ENCODE results near the gene PNLDC1. TPM values are rescaled to one million over a fixed set of nuclear protein-coding genes. Genes with fewer than 3 reads are reported as not detected.
A peak's percentile ranks its signal among the peaks of the same experiment; 100 is the strongest.

Gene PNLDC1
- total and polyA plus RNA-seq, 11 donors, result 0.04 to 0.67 (median 0.20) TPM; not detected in 6

DNA sequence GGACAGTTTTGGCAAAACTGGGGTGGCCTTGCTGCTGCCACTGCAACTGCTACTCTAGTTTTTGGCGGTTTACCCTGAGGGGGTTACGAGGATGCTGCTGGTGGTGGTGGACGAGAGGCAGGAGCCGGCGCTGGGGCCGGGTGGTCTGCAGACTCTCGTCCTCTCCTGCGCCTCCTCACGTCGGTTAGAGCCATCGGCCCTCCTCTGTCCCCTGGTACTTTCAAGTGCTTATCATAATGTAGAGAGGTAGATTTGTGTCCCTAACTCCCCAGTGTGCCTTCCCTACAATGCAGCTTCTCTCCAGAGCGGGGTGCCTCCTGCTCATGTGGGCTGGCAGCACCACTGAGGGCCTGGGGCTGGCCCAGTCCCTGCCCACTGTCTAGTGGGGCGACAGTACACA is 25.9 kb downstream of the PNLDC1 start:
- intact Hi-C loops (cut with DNase I), result no loop called here
- Histone ChIP-seq H3K36me3 (no peaks in the 10 kb centered on the region), H3K27me3 (no peaks in the 10 kb centered on the region), H3K9me3 (no peaks in the 10 kb centered on the region), H3K27ac (no peak overlapping the region), H3K4me3 (no peak overlapping the region), H3K4me1 (peaks cover 0 to 13% (median 0%) of the 10 kb centered on the region in 12 donors)
- DNase-seq (no peak), ATAC-seq (no peak)
- WGBS, 4 donors, result 91 to 95% (median 93%) methylated on average over 13 of the region's 13 CpGs
- no peak for TF ChIP-seq CTCF (IDR thresholded peaks at IDR 0.05)
- TF ChIP-seq POLR2A (IDR thresholded peaks at IDR 0.05), result no peak

- ATAC-seq (peak in 2 of 4 donors; percentile 23 to 45), DNase-seq (peak in 1 of 5 donors; percentile 52)
- Histone ChIP-seq H3K4me1 (peaks cover 0 to 13% (median 0%) of the 10 kb centered on the region in 12 donors), H3K27ac (no peak overlapping the region), H3K27me3 (no peaks in the 10 kb centered on the region), H3K36me3 (no peaks in the 10 kb centered on the region), H3K4me3 (no peak overlapping the region), H3K9me3 (no peaks in the 10 kb centered on the region)
- TF ChIP-seq POLR2A (IDR thresholded peaks at IDR 0.05) (no peak), CTCF (IDR thresholded peaks at IDR 0.05) (no peak)
- intact Hi-C loops (cut with DNase I), result no loop called here
- 86 to 87% (median 87%) methylated on average over 16 of the region's 16 CpGs for WGBS, 4 donors
These were observed 27.0 kb downstream of the PNLDC1 start for GRCh38 chr6:159826968-159827647.

DNA sequence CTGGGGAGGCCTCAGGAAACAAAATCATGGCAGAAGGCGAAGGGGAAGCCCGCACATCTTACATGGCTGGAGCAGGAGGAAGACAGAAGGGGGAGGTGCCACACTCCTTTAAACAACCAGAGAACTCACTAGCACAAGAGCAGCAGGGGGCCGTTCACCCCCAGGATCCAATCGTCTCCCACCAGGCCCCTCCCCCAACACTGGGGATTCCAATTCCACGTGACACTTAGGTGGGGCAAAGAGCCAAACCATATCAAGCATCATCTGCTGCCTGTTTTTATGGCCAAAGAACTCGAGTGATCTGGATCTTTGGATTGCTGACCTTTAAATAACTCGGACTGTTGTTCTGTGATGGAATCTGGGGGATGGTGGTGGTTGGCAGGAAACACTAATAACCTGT is 28.0 kb downstream of the PNLDC1 start:
- no peak overlapping the region for H3K27ac ChIP-seq
- H3K36me3 ChIP-seq, result no peaks in the 10 kb centered on the region
- intact Hi-C loops (cut with DNase I), result no loop called here
- peaks cover 0 to 13% (median 0%) of the 10 kb centered on the region in 12 donors for H3K4me1 ChIP-seq
- no peaks in the 10 kb centered on the region for H3K27me3 ChIP-seq
- DNase-seq (no peak), ATAC-seq (no peak)
- no peak overlapping the region for H3K4me3 ChIP-seq
- H3K9me3 ChIP-seq, result no peaks in the 10 kb centered on the region
- 46 to 54% (median 50%) methylated on average over 7 of the region's 7 CpGs for WGBS, 4 donors
- no peak for TF ChIP-seq CTCF (IDR thresholded peaks at IDR 0.05)
- no peak for TF ChIP-seq POLR2A (IDR thresholded peaks at IDR 0.05)

DNA sequence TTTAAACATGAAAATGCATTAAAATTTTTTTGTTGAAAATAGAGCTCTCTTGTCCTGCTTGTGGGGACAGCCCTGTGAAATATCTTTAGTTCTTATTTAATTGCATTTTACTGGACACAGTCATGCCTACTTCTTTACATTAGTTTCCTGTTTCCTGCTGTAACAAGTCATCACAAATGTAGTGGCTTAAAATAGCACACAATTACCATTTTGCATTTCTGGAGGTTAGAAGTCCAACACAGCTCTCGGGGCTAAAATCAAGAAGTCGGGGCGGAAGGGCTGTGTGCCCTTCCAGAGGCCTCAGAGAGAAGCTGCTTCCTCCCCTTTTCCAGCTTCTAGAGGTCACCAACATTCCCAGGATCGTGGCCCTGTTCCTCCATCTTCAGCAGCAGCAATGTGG is 29.4 kb downstream of the PNLDC1 start:
- WGBS, 4 donors, result 54 to 57% (median 56%) methylated on average over 4 of the region's 4 CpGs
- DNase-seq (no peak), ATAC-seq (no peak)
- intact Hi-C loops (cut with DNase I), result no loop called here
- H3K27me3 ChIP-seq, result no peaks in the 10 kb centered on the region
- H3K27ac ChIP-seq, result peak overlapping the region in 1 of 12 donors; percentile 32
- peaks cover 0 to 13% (median 2%) of the 10 kb centered on the region in 12 donors for H3K4me1 ChIP-seq
- H3K4me3 ChIP-seq, result no peak overlapping the region
- H3K36me3 ChIP-seq, result no peaks in the 10 kb centered on the region
- H3K9me3 ChIP-seq, result no peaks in the 10 kb centered on the region
- no peak for TF ChIP-seq POLR2A (IDR thresholded peaks at IDR 0.05)

All from heart left ventricle (tissue), 16 donors.